ENCODE measurements around the gene ZNF335.
"Not testable (repeated sequence)": the region's sequence is repeated elsewhere in the genome, so short reads cannot be mapped to it uniquely, and the experiment has no call there.

The ZNF335 gene

DNA sequence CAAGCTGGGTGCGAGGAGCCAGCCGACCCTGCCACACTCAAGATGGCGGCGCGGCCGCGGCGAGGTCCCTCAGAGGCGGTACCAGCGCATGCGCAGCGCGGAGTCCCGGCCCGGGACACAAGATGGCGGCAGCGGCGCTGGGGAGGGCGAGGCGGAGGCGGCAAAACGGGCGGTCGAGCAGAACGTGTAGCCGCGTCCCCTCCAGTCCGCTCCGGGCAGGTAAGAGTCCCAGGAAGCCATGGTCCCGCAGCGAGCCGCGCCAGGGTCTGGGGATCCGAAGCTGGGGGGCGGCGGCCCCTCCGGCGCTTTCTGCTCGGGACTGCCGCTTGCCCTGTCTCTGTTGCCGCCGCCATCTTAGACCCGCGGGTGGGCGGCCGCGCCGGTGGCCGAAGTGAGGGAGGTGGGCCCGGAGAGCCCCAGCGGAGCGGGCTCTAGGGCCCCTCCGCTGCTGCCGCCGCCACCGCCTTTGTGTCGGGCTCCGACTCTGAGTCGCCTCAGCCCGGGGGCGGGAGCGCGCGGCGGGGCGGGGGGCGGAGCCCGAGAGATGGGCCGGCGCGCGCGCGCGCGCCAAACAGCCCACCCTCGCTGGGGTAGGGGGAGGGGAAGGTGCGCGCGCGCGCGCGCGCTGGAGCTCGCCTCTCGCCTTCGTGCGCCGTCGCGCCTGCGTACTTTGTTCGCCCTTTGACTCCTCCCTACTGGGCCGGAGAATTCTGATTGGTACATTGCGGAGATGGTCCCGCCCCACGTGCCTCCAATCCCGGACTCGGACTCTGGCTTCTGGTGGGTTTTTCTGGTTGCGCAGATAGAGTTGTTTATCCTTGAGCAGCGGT, 37.2 kb downstream of the ZNF335 start, which contains the start of gene PCIF1:
TSS of gene PCIF1 (plus strand) at position 98 of the 830 bp plus-strand sequence. CDS start 4,317 bp downstream, outside the sequence.
- in situ Hi-C loops (cut with MboI; ENCODE audit: low sequenced_read_pairs), result no loop called here

DNA sequence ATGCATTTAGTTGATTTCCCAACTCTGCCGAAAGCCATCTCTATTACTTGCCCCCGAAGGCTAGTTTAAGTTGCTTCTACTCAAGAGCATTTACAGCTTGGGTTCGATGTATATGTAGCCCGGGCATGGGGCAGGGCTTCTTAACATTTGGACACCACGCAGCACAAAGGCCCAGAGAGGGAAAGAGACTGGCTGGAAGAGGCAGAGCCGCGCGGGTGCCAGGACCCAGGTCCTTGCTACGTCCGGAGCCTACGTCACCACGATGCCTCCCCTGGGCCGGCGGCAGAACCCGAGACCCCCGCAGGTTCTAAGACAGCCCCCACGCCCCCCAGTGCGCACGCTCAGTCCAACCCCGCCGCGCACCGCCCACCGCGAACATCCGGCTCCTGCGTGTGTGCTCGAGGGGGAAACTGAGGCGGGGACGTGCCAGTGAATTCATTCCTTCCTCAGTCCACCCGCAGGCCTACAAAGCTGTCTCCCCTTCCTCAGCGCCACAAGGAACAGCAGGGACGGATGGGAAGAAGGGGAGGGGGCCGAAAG, 37.9 kb downstream of the ZNF335 start:
- in situ Hi-C loops (cut with MboI; ENCODE audit: low sequenced_read_pairs), result no loop called here

DNA sequence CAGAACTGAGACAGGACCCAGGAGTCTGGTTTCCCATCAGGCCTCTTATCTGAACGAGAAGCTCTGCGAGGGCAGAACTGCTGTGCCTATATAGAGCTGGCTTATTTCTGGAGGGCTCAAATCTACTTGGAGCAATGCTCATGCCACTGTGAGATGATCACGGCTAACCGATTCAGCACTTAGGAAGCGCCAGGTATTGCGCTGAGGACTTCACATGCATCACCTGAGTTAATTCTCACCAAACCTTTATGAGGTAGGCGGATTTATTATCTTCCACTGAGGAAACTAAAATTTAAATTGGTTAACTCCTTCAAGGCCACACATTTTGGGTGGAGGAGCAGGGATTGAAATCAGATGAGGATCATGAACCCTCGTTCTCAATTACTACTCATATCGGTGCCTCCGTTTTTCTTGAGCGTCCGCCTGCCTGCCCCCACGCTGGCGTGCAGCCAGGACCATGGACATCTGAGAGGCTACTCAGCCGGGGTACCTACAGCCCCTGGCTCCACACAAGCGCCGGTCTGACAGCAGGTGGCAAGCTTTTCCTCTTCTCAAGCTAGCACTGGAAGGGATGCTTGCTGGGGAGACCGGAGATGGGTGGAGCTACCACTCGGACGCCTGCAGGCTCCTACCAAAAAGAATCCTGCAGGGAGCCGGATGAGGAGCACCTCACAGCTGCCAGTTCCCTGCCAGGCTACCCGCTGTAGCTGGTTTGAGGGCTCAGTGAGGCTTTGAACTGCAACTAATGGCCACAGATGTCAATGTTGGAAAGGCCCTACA, 38.5 kb downstream of the ZNF335 start:
- in situ Hi-C loops (cut with MboI; ENCODE audit: low sequenced_read_pairs), result no loop called here

DNA sequence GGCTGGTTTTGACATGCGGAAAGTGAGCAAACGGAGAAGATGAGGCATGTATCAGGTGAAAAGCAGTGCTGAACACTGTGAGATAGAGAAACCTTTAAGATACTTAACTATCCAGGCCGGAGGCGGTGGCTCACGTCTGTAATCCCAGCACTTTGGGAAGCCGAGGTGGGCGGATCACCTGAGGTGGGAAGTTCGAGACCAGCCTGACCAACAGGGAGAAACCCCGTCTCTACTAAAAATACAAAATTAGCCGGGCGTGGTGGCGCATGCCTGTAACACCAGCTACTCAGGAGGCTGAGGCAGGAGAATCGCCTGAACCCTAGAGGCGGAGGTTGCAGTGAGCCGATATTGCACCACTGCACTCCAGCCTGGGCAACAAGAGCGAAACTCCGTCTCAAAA, 40.3 kb downstream of the ZNF335 start:
- in situ Hi-C loops (cut with MboI; ENCODE audit: low sequenced_read_pairs), result not testable (repeated sequence)

DNA sequence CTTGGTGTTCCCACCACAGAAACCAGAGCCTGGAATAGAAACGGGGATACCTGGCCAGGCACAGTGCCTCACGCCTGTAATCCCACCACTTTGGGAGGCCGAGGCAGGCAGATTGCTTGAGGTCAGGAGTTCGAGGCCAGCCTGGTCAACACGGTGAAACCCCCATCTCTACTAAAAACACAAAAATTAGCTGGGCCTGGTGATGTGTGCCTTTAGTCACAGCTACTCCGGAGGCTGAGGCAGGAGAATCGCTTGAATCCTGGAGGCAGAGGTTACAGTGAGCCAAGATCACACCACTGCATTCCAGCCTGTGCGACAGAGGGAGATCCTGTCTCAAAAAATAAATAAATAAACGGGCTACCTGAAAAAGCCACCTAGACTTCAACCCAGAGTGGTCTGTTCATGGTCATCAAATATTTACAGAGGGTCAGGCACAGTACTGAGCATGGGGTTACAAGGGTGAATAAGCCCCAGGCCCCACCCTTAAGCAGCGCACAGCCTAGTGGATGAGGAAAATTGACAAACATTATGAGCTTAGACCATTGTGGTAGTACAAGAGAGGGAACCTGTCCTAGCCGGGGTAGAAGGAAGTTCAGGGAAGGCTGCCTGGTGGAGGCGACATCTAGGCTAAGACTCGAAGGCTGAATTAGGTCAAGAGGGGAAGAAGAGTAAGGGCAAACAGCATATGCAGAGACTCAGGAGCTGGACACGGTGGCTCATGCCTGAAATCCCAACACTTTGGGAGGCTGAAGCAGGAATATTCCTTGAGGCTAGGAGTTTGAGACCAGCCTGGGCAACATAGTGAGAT, 44.7 kb downstream of the ZNF335 start:
- in situ Hi-C loops (cut with MboI; ENCODE audit: low sequenced_read_pairs), result no loop called here

DNA sequence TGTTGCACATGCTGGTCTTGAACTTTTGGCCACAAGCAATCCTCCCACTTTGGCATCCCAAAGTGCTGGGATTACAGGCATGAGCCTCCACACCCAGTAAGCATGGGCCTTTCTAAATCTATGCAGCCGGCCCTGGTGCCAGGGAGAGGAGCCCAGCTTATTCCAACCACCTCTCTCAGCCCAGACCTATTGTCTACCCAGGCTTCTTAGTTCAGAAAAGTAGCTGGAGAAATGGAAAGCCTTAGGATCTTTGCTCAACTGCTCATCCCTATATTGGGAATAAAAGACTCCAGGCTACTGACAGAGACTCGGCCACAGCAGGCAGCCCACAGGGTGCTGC, 45.3 kb downstream of the ZNF335 start:
- in situ Hi-C loops (cut with MboI; ENCODE audit: low sequenced_read_pairs), result no loop called here

DNA sequence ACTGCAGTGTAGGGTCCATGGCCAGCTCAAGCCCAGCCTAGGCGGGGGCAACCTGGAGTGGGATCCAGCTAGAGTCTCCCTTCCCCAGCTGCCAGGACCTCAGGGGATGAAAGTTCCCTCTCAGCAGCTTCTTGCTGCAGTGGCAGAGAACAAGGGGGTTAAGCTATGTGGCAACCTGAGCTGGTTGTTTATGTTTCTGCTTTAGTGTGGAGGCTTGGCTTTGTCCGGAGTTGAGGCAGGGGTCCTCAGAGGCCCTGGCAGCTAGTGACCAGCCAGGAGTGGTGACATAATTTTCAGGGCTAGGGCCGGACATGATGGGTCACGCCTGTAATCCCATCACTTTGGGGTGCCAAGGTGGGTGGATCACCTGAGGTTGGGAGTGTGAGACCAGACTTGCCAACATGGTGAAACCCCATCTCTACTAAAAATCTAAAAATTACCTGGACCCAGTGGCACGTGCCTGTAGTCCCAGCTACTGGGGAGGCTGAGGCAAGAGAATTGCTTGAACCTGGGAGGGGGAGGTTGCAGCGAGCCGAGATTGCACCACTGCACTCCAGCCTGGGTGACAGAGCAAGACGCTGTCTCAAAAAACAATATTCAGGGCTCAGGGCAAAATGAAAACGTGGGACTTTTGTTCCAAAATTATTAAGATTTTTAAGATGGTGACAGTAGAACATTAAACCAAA, 46.0 kb downstream of the ZNF335 start:
- in situ Hi-C loops (cut with MboI; ENCODE audit: low sequenced_read_pairs), result no loop called here

DNA sequence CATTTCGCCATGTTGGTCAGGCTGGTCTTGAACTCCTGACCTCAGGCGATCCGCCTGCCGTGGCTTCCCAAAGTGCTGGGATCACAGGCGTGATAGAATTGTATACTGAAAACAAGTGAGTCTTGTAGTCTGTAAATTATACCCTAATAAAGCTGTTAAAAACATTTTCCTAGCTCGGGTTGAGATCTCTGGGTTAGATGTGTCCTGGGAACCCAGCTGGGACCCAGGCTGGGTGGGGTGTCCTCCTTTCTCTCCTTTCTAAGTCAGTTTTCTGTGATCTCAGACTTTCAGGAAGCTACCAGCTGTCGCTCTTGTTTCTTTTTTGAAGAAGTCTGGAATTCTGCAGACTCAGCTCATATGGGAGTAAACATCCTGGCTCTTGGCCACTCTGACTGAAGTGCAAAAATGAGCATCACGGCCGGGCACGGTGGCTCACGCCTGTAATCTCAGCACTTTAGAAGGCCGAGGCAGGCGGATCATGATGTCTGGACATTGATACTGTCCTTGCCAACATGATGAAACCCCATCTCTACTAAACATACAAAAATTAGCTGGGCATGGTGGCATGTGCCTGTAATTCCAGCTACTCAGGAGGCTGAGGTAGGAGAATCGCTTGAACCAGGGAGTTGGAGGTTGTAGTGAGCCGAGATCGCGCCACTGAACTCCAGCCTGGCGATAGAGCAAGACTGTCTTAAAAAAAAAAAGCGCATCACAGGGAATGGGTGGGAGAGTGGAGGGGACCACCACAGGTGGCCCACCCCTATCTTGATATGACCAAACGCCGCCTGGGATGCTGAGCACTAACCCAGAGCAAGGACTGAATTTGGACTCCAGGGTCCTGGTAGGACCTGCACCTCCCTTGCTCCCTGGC, 47.4 kb downstream of the ZNF335 start:
- in situ Hi-C loops (cut with MboI; ENCODE audit: low sequenced_read_pairs), result no loop called here

DNA sequence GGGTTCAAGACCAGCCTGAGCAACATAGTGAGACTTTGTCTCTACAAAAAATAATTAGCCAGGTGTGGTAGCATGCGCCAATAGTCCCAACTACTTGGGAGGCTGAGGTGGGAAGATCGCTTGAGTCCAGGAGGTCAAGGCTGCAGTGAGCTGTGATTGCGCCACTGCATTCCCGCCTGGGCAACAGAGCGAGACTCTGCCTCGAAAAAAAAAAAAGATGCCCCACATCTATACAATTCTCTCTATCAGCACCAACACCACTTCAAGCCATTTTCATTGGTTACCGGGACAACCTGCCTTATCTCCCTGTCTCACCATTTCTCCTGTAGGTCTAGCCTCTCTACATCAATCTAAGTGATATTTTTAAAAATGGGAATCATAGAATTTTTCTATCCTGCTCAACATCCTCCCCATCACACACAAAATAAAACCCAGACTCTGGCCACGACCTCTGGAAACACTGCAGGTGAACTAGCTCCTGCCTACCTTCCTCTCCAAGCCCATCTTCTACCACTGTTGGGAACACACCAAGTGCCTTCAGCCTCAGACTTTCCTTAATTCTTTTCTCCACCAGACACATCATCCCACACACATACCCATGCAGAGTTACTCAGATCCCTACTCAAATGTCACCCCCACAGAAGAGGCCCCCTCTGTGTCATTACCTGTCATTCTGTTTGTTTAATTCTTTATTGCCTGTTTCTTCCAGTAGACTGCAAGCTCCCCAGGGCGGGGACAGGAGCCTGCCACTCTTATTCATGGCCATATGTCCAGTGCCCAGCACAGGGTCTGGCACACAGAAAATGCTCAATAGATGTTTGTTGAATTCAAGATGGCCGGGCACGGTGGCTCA, 50.4 kb downstream of the ZNF335 start:
- in situ Hi-C loops (cut with MboI; ENCODE audit: low sequenced_read_pairs), result no loop called here

DNA sequence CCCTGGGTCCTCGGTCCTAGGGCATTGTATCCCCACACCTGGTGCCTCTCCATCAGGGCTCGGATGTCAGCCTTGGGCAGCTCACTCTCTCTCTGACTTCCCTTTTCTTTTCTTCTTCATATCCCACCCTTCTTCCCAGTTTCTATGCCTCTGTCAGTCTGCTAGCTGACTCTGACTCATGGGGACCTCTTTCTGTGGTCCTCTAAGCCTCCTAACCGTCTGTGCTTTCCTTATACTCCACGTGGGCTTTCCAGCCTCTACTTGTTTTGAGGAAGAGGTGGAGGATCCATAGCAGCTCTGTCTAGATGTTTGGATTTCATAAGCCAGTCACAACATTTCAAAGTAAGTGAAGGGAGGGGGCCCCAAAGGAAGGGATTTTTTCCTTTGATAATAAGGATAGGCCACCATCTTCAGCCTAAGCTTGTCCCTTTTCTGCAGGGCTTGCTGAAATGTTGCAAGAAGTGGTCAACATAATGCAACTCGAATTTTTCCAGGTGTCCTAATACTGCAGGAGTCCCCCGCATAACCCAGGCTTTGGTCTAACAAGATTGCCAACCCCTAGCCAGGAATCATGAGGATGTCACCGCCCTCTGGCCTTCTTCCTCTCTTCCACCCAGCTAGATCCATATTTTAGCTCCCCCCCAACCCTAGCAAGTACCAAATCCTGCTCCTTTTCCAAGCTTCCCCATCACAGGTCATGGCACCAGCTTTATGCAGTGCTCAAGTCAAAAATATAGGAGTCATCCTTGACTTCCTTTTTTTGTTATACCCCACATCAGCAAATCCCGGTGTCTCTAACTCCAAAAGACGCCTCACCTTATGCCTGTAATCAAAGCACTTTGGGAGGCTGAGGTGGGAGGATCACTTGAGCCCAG, 51.3 kb downstream of the ZNF335 start:
- in situ Hi-C loops (cut with MboI; ENCODE audit: low sequenced_read_pairs), result no loop called here

DNA sequence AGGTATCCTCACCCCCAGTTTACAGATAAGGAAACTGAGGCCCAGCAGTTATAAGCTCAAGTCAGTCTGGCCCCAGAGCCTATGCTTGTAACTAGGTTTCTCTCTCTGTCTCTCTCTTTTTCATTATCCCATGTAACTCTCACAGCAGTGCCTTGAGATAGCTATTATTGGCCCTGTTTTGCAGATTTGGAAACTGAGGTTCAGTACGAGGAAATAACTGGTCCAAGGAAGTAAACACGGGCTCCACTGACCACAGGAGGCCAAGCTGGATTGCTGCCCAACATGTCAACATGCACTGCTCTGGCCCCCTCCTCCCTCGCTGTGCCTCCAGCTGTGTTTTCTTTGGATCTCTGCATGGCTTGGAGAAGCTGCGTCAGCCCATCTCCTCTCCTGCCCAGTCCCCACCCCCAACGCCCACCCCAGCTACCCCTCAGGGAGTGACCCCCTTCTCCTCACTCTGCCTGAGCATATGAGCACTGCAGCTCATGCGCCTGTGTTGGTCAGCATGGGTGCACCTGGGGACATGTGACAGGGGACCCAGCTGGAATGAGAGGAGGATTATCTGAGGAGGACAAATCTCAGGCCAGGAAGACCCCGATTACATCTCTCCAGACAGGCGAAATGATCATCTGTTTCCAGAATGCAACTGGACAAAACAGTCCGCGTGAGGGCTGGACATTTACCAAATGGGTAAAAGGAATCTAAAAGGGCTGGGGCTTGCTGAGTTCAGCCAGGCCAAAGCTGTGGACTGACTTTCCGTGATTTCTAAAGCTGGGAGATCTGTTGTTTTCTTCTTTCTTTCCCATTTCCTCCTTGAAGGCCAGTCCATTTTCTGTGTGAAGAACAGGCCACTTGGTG, 52.2 kb downstream of the ZNF335 start:
- in situ Hi-C loops (cut with MboI; ENCODE audit: low sequenced_read_pairs), result no loop called here

DNA sequence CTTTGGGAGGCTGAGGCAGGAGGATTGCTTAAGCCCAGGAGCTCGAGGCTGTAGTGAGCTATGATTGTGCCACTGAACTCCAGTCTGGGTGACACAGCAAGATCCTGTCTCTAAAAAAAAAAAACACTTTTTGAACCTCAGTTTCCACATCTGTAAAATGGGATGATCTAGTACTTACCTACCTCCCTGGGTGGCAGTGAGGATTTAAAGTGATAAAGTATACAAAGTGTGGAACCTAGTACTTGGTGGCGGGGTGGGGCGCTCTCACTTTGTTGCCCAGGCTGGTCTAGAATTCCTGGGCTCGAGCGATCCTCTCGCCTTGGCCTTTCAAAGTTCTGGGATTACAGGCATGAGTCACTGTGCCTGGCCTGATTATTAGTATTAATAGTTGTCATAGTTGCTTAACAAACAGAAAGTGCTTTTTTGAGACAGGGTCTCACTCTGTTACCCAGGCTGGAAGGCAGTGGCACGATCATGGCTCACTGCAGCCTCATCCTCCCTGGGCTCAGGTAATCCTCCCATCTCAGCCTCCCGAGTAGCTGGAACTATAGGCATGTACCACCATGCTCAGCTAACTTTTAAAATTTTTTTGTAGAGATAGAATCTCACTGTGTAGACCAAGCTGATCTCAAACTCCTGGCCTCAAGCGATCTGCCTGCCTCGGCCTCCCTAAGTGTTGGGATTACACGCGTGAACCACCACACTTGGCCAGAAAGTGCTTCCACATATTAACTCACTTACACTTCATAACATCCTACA, 53.0 kb downstream of the ZNF335 start:
- in situ Hi-C loops (cut with MboI; ENCODE audit: low sequenced_read_pairs), result no loop called here

DNA sequence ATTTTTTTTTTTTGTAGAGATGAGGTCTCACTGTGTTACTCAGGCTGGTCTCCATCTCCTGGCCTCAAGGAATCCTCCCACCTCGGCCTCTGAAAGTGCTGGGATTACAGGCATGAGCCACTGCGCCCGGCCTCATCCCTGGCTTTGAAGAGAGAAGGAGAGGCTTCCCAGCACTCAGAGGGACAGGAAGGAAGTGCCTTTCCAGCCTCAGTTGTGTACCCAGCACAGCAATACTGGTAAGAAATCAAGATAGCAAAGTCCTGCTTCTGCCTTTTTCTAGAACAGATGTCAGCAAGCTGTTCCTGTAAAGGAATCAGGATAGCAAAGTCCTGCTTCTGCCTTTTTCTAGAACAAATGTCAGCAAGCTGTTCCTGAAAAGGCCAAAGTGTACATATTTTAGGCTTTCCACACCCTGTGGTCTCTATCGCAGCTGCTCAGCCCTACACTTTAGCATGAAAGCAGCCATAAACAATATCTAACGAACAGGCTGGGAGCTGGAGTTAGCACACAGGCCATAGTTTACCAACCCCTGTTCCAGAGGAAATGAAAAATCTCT, 53.7 kb downstream of the ZNF335 start:
- in situ Hi-C loops (cut with MboI; ENCODE audit: low sequenced_read_pairs), result no loop called here

DNA sequence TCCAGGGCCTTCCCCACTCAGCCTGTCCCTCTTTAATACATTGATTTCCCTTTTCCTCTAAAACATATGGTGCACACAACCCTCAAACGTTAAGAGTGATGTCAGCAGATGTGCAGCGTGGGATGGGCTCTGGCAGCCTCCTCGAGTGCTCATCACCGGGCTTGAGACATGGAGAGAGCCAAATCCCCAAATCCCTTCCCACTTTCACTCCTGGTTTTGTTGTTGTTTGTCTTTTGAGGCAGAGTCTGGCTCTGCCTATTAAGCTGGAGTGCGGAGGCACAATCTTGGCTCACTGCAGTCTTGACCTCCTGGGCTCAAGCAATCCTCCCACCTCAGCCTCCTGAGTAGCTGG, 54.2 kb downstream of the ZNF335 start:
- in situ Hi-C loops (cut with MboI; ENCODE audit: low sequenced_read_pairs), result no loop called here

DNA sequence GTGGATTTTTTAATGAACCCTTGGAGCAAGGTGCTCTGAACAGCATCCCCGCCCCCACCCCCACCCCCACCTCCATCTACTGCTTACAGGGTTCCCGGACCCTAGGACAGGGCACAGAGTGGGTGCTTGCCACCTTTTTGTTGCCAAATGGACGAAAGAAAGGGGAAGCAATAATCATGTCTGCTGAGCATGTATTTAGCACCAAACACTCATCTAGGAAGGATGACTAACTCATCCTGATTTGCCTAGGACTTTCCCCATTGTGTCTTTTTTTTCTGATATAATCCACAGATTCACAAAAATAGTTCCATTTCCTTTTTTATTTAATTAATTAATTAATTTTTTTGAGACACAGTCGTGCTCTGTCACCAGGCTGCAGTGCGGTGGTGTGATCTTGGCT, 58.9 kb downstream of the ZNF335 start:
- in situ Hi-C loops (cut with MboI; ENCODE audit: low sequenced_read_pairs), result no loop called here

DNA sequence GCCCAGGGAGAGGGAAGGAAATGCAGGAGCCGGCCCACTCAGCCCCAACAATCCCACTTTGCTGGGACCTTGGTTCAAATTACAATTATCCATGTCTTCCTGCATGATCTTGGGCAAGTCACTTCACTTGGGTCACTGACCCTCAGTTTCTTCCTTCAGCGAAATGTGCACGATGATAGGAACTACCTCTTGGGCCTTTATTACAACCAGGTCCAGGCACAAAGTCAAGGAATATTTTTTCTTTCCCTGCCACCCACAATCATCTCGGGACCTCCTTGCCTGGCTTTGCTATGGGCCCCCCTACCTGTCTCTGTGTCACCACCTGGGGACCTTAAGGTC, 59.7 kb downstream of the ZNF335 start:
- in situ Hi-C loops (cut with MboI; ENCODE audit: low sequenced_read_pairs), result no loop called here
